ELR (cell line): ENCODE data around the gene LRP2.
A peak's percentile ranks its signal among the peaks of the same experiment; 100 is the strongest.
"Not testable (repeated sequence)": the region's sequence is repeated elsewhere in the genome, so short reads cannot be mapped to it uniquely, and the experiment has no call there.

ENCODE experiments used
- DNase-seq: peaks from one replicate; pipeline ENCODE4 v3.0.0-alpha.2; 2015; ENCODE audit warnings: low read depth

Gene LRP2

DNA sequence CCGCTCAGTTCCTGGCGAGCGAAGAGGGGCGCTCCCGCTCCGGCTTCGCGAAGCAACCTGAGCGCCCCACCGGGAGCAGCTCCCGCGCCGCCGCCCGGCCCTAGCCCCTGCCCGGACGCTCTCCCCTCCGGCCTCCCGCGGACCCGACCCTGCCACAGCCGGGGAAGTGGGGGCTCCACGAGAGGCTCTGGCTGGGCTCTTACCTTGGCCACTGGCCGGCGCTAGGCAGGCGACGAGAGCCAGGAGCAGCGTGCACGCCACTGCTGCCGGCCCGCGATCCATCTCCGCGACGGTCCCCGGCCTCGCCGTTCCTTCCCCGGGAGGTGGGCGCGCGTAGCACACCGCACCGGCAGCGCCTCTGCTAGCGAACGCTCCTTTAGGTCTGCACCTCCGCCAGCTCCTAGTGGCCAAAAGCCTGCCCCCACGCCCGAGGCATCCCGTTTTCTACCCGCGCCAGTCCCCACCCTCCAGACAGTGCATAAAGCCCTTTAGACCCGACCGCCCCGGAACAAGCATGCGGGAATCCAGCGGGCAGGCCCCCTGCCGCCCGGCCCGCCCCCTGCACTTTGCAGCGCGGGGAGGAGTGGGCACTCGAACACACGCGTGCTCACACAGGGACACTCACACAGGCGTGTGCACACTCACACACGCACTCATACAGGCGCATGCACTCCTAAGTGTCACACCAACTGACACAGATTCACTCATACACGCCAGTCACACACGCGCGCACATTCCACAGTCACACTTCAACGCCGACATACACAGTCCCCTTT is at the start of gene LRP2:
Gene LRP2 (minus strand): TSS at position 417 of the 776 bp plus-strand sequence. CDS start 135 bp downstream, at position 282.
- DNase-seq, result peak; percentile 13

DNA sequence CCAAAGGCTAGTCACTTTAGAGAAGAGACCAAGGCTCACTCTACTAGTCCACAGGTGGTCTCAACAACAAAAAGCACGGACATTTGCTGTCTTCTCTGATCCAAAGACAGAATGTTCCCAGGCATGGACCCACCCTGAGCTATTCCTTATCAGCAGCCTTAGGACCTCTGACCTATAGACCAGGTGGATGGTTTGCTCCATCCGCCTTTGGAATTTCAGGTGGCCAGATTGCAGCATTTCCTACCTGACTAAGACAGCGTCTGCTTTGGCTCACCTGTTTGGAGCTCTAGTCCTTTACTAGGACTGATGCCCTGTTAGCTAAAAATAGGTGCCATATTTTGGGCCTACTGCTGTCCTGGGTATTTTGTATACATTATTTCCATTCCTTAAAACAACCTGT is 44.6 kb upstream of the LRP2 start:
- no peak for DNase-seq

DNA sequence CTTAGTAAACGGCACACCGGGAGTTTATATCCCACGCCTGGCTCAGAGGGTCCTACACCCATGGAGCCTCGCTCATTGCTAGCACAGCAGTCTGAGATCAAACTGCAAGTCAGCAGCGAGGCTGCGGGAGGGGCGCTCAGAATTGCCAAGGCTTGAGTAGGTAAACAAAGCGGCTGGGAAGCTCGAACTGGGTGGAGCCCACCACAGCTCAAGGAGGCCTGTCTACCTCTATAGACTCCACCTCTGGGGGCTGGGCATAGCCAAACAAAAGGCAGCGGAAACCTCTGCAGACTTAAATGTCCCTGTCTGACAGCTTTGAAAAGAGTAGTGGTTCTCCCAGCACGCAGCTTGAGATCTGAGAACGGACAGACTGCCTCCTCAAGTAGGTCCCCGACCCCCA is 37.2 kb upstream of the LRP2 start:
- DNase-seq, result not testable (repeated sequence)

DNA sequence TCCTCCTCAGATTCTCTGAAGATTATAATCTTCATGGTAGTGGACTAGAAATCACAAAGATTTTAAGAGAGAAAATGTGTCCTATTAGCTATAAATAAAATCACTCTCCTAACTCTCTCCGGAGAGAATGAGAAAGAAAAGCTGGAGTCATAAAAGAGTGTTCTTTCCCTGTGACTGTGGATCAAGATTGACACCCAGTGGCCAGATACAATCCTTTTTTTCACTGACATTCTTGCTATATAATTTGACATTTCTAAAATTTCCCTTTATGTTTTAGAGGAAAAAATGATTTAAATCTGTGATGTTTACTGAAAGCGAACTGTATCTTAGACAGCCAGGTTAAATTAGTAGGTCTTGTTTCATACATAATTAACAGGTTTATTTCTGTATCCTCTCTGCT is 35.4 kb upstream of the LRP2 start:
- DNase-seq, result peak; percentile 5

DNA sequence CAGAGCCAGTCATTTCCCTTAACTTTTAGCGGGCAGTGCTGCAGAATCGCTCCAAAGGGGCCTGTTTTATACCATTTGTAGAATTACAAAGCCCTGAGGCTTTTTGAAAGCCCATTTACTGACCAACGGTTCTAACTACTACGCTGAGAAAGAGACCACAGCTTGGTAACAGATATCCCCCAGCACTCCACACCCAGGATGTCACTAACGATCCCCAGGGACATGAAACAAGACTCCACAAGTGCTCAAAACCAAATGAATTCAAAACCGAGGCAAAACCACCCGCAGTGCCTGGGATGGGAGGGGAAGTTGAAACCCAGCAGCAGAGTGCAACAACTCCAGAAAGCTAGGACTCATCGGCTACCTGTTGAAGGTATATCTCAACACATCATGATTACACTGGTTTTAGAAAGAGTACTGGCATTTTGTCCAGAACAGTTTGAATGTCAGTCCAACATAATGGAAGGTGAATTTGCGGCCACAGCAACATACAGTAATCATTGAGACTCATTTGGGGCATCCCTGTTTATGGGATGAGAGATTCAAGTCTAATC is 33.6 kb upstream of the LRP2 start:
- DNase-seq, result no peak

DNA sequence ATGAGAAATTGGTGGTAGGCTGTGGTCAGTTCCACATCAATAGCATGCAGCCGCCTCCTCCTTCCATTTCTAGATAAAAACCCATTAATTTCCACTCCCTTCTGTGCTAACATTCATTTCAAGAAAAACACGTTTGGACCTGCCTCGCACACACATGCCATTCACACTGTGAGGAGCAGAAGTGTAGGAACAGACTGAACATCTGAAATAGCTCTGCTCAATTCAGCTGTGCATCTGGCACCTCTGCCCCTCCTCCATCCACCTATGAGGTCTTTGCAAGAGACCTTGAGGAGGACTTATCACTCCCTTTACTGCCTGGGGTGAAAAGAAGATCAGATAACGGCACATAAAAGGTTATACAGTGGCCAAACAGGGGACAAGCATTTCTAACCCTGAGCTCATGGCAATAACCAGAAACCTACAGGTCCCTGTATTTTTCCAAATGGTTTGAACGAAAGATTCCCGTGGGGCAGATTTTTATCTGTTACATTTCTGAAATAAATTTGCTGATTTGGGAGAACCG is 30.8 kb upstream of the LRP2 start:
- DNase-seq, result no peak

- DNase-seq, result no peak
These were observed 28.9 kb upstream of the LRP2 start for GRCh38 chr2:169391236-169391635.

DNA sequence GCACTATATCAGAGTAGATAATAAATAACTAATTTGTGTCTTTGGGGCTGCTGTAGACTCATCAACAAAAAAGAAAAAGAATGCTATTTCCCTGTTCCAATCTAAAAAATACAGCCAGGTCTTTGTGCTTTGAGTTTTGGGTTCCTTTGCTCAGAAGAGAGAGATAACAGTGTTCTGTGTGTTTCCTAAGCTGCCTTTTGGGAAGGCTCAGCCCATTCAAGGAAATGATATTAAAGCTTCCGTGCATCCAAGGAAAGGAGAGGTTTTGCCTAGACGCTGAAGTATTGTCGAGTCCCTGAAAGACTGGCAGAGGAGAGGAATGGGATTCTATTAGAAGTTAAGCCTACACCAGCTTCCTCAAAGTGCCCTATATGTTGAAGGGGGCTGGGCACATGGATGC is 25.8 kb upstream of the LRP2 start:
- DNase-seq, result no peak

DNA sequence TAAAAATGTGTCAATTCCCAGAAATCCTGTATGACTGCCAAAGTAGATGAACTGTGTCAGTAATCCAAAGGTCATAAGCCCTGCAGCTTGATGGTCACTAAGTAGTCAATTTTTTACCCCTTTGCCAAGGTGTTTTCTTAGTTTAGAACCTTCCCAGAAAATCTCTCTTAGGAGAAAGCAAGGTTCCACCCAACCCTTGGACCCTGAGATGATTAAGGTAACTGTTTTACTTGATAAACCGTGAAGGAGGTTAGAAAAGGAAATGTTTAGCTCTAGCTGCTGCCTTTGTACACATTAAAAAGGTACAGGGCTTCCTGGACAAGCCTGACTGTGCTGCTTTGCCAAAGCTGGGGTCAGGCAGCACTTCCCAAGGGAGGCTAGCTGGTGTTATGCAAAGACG is 24.4 kb upstream of the LRP2 start:
- no peak for DNase-seq

DNA sequence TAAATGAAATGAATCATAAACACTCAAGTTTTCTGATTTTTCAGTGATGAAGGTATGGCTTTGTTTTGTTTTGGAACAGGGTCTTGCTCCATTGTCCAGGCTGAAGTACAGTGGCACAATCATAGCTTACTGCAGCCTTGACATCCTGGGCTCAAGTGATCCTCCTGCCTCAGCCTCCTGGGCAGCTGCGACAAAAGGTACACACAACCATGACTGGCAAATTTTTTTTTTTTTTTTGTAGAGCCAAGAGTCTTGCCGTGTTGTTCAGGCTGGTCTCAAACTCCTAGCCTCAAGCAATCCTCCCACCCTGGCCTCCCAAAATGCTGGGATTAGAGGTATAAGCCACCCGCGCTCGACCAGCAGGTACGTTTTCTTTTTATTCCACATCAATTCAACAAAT is 22.5 kb upstream of the LRP2 start:
- DNase-seq, result no peak

DNA sequence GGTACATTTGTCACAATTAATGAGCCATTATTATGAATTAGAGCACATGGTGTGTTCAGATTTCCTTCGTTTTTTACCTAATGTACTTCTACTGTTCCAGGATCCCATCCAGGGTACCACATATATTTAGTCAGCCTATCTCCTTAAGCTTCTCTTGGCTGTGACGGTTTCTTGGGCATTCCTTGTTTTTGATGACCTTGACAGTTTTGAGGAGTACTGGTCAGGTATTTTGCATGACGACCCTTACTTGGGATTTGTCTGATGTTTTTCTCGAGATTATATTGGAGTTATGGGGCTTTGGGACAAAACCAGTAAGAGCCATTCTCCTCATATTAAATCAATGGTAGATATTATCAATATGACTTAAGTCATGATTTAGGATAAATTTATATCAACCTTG is 10.2 kb upstream of the LRP2 start:
- DNase-seq, result no peak

- peak; percentile 26 for DNase-seq
These were observed 3.7 kb upstream of the LRP2 start for GRCh38 chr2:169366066-169366465.

DNA sequence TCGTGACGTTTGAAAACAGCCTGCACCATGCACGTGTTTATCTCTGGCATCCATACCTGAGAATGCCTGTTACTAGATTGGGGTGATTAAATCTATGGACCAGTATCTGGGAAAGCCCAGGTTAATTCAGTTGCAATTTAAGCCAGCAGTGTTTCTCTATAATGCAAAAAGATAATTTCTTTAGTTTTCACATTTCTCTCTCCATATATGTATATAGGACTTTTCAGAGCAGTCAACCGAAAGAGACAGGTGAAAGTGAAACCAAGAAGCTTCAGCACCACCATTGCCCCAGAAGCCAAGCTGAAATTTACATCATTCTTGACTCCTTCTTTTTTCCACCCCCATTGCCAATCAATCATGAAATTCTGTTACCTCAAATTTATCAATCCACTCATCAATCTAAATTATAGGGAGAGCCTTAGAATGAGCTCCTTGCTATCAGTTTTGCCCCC is 2.7 kb upstream of the LRP2 start:
- no peak for DNase-seq

- no peak for DNase-seq
These were observed 1.3 kb upstream of the LRP2 start for GRCh38 chr2:169363560-169364150.

GRCh38 chr2:169362894-169363559 is 693 bp upstream of the LRP2 start:
- DNase-seq, result peak; percentile 9

GRCh38 chr2:169361706-169362117 is 622 bp downstream of the LRP2 start:
- DNase-seq, result peak; percentile 15

DNA sequence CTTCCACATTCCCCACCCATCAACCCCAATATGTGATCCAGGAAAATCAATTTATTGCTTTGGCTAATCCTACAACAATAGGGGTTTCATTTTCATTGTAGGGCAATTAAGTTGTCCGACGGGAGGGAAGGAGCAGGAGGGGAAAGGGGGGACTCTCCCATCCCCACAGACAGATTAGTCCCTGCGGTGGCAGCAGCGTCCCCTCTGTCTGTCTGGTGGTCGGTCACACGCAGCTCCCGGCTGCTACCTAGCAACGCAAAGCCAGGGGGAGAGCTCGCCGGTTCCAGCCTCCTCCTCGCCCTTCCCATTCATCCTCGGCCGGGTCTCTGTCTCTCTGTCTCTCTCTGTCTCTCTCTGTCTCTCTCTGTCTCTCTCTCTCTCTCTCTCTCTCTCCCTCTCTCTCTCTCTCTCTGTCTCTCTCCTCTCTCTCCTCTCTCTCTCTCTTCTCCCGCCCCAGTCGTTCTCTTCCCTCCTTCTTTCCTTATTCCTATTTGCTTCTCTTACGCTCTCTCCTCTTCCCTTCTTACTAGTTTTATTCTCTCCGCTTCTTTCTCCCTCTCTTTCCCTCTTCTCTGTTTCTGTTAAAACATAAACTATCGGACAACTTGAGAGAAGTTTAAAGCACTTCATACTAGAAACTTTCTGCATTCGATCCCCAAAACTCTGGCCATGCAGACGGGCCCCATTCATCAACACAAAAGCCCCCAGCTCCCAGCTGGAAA is 1.2 kb downstream of the LRP2 start:
- no peak for DNase-seq

DNA sequence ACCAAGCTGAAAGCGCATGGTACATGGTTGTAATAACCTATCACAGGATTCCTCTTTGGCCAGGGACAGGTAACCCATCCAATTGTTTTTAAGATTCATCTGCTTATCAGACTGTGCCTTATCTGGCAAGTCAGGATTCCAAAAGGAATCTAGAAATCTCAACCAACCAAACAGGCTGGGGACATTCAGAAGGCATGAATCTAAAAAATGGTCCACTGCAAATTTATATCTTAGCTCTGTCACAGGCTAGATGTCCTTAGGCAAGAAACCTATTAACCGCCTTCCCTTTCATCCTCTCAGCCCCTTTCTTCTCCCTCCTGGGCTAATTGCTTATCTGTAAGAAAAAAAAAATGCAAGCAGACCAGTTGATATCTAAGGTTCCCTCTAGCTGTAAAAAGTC is 4.3 kb downstream of the LRP2 start:
- no peak for DNase-seq

DNA sequence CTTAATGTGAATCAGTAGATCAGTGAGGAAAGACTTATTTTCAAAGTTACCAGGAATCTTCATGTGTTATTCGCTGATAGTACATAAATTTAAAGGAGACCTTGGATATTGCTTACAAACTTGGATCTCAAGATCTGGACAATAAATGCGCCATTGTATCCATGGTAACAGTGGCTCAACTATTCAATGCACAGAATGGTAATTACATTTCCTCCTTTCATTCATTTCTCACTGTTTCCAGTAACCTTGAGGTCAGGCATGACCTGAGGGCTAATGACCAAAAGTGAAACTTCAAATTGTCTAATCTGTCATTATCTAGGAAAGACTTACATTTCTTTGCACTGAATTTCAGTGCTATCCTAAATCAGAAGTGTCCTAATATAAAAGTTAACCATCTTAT is 8.1 kb downstream of the LRP2 start:
- no peak for DNase-seq

DNA sequence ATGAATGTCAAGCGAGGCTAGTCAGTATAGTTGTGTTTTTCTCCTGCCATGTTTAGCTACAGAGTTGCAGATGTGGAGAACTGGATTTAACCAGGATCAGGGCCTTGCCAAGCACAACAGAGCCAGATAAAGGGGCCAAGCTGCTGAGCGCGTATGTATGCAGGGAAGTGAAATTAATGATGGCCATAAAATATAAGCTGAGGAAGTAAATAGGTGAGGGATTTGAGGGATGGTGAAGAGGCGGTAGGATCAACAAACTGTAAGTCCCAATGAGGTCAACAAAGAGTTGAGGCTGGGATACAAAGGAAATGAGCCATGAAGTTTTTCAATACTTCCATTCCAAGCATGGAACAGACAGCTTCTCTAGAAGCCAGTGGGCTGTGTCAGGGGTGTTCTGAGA is 10.6 kb downstream of the LRP2 start:
- DNase-seq, result no peak

DNA sequence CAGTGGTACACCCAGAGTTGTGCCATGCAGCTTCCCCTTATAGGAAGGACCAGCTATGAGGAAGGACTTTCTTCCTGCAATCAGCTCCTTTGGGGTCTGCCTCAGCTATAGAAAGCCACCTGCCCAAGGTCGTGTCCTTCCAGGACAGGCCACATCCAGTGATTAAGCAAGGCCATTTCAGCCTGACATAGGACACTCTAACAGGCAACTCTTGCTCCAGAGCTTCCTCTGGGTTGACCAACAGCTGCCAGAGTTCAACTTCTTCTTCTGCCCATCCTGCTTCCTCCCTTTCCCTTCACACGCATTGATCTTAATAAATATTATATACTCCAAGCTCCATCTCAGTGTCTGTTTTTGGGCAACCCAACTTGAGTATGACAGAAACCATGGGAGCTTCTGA is 12.8 kb downstream of the LRP2 start:
- DNase-seq, result no peak
